GM21723 (cell line): Measurements from ENCODE around the gene SALL3.
"Not testable (repeated sequence)": the region's sequence is repeated elsewhere in the genome, so short reads cannot be mapped to it uniquely, and the experiment has no call there.

Experiments used
- ATAC-seq: cut with Tn5 transposase; IDR thresholded peaks from one replicate; pipeline ENCODE4 v1.9.1; 2021; ENCODE audit warnings: mild to moderate bottlenecking, moderate library complexity; ENCODE audit not compliant: unreplicated experiment

The SALL3 gene

DNA sequence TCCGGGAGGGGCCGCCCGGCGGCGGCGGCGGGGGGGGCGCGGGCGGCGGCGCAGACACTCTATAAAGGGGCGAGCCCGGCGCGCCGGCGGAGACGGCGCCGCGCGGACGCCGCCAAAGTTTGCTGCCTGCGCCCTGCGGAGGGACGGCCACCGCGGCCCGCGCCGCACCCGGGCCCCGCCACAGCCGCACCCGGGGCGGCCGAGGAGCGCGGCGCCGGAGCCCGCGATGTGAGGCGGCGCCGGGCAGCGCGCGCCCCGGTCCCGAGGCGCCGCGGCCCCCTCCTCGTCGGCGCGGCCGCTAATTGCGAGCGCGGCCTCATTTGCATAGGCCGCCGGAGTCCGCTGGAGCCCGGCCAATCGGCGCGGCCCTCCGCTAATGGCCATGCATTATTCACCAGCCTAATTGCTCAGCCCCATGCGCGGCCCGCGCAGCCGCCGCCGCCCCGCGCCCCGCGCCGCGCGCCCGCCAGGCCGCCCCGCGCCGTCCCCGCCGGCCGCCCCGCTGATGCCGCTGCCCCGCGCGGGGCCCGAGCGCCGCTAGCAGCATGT is at the start of gene SALL3:
Gene SALL3 (plus strand): TSS at position 89 of the 549 bp plus-strand sequence. CDS start 457 bp downstream, at position 546.
- no peak for ATAC-seq

DNA sequence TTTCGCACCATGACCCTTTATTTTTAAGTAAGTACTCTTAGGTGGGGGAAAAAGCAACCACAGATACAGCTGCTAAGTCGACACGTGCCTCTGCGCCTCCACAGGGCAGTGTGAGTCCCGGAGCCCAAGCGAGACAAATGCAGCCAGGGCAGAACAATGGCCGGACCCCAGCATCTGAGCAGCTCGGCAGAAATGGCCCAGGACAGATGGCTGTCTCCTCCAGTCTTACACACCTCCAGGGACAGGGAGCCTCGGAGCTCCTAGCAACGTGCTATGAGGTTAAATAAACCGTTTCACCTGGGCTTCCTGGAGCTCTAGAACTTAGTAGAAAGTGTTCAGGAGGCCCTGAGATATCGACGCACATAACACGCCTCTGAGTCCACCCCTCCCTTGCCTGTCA is 47.3 kb upstream of the SALL3 start:
- no peak for ATAC-seq

DNA sequence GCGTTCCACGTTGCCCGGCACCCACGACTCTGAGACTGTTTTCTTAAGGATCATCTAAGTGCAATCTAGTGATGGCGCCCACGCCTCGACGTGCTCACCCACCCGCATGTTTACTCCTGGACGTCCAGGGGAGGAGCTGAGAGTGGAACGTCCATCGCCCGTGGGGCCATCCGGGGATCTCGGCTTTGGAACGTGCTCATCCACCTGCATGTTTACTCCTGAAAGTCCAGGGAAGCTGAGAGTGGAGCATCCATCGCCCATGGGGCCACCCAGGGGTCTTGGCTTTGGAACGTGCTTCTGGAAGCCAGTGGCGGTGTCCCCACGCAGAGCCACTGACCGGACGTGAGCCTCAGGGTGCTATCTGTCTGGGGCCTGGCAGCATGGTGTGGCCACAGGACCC is 45.6 kb upstream of the SALL3 start:
- no peak for ATAC-seq

DNA sequence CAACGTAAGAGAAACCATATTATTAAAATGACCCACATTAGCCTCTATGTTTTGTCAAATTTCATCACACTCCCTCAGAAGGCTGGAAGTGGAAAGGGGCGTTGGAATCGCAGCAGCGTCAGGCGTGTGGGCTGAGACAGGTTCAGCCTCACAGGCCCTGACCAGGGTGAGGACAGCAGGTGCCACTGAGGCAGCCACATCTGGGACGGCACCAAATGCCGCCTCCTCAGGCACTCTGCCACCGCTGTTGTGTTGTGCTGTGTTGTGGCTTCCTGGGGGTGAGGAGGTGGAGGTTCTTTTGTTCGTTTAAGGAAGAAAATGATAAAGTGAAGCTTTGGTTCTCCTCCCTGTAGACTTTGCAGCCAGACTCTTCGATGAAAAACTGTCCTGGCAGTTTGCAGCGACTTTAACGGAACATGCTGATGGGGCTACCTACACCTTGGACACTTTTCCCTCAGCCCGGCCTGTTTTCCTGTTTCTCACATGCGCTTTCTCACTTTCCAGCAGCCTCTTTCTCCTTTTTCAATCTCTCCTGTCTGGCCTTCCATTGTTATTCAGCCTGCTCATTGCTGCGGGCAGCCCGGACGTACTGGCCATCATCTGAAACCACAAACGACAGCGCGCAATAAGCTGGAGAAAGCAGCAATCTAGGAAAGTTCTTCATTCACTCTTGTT is 44.9 kb upstream of the SALL3 start:
- ATAC-seq, result no peak

DNA sequence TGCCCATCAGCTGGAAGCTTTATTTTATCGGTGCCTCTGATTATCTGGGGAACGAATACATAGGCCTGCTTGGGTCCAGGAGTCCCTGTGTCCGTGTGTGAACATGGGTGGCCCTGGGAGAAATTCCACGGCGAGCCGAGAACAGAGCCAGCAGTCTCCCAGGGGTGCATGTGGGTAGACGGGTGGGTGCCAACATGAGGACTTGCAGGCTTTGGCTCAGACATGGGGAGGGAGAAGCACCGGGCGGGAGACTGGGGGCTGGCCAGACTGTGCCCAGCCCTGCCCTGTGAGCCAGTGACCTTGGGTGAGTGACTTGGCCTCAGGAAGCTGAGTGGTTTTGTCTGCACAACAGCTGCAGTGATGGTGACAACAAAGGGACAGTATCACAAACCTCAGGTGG is 44.2 kb upstream of the SALL3 start:
- ATAC-seq, result no peak

DNA sequence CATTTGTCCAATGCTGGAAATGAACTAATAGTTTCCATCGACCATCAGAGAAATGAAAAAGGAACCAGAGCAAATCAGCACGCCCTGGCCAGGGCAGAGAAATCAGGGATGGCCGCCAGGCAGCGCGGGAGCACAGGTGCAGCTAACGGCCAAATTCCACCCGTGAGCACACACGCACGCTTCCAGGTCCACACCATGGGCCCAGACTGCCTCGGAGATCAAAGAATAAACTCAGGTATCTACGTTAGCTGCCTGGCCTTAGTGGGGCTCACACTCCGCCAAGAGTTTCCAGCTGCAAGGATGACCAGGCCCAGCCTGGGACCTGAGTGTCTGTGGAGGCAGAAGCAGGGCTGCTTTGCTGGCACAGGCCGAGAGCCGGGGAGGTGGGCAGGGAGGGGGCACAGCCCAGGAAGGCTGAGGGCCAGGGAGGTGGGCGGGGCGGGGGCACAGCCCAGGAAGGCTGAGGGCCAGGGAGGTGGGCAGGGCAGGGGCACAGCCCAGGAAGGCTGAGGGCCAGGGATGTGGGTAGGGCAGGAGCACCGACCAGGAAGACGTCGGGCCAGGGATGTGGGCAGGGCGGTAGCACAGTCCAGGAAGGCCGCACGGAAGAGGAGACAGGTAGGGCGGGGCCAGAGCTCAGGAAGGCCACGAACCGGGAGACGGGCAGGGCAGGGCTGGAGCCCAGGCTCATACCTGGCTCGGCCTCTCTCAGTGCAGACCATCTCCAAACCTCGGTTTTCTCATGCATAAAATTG is 43.2 kb upstream of the SALL3 start:
- no peak for ATAC-seq

DNA sequence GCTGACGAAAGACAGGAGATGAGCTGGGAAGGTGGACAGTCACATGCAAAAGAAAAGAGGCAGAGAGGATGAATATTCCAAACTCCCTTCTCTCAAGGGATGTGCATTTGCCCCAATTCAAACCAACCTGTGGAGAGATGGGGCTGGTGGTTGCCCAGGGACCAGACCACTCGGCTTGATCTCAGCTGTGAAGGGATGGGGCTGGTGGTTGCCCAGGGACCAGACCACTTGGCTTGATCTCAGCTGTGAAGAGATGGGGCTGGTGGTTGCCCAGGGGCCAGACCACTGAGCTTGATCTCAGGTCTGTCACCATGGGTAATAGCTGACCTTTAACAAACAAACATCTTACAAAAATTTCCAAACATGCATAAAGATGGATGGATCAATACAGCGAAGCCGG is 42.5 kb upstream of the SALL3 start:
- ATAC-seq, result no peak

DNA sequence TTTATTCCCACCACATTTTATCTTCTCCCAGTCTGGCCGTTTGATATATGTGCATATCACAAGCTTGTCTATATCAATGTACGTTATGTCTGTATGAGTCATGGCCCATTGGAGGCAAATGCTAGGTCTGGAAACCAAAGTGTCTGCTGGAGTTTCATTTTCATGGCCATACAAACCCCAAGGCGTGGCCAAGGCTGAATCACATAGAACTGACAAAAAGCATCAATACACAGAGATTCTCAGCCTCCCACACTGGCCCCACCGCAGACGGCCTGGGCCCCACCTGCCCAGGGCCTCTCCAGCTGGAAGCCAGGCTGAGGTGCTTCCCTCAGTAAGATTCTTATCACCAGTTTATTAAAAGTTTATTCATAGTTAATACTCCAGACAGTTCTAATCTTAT is 40.5 kb upstream of the SALL3 start:
- no peak for ATAC-seq

DNA sequence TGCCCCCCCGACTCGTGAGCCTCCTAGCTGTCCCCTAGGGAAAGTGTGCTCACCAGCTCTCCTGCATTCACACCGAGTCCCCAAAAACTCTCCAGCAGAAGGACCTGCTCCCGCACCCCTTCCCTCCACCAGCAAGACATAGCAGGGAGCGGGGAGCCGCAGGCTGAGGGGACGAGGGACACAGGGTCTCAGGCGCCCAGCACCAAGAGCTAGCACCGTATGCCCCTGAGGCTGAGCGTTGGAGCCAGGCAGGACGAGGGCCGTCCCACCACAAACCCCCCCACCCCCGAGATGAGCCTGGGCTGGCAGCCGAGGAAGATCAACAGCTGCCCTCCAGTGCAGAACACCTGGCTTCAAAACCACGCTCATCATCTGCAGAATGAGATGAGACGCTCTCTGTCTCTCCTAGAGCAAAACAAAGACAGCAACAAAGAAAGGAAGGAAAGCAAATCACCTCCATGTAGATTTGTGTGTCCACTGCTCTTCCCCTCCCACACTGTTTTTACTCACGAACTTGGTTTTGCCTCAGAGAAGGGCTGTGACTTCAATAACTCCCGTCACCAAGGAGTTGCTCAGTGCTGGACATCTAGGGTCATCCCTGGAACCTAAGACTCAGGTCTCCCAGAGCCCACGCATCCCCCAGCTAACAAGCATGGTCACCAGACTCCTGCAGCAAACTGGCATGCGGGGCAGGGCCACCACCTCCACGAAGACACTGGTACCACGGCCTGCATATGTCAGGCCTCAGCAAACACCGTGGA is 39.7 kb upstream of the SALL3 start:
- no peak for ATAC-seq

DNA sequence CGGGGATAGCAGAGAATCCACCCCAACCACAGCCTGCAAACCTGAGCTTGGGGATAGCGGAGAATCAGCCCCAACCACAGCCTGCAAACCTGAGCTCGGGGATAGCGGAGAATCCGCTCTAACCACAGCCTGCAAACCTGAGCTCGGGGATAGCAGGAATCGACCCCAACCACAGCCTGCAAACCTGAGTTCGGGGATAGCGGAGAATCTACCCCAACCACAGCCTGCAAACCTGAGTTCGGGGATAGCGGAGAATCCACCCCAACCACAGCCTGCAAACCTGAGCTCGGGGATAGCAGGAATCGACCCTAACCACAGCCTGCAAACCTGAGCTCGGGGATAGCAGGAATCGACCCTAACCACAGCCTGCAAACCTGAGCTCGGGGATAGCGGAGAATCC is 37.4 kb upstream of the SALL3 start:
- ATAC-seq, result not testable (repeated sequence)

DNA sequence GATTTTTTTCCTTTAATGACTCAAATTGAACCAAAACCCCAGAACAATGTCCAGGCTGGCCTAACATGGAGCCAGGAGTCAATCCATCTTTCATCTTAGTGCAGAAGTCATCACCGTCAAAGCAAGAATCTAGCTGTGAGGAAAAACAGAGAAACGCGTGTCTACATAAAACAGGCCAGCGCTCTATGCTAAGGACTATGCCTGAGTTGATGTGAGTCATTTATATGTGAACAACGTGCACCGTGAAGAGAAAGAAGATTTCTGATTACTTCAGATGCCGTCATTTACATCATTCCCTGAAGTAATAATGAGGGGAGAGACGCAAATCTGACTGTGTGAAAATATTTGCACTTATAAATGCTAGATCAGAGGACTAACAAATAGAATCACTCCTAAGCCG is 34.0 kb upstream of the SALL3 start:
- ATAC-seq, result no peak

DNA sequence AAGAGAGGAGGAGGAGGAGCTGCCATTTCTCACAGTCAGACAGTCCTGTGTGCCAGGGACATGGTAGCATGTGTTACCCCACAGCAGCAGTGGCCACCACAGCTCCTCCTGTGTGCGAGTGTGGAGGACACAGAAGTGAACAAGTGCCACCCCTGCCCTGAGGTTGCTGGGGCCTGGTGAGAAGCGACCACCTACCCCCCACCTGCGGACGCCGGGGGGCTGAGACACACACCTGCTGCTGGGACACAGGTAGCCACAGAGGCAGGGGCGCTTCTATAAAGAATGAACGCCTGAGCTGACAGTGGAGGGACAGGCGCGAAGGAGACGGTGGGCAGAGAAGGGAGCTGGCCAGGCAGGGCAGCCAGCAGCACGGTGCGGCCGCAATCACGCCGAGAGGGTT is 32.3 kb upstream of the SALL3 start:
- ATAC-seq, result no peak

DNA sequence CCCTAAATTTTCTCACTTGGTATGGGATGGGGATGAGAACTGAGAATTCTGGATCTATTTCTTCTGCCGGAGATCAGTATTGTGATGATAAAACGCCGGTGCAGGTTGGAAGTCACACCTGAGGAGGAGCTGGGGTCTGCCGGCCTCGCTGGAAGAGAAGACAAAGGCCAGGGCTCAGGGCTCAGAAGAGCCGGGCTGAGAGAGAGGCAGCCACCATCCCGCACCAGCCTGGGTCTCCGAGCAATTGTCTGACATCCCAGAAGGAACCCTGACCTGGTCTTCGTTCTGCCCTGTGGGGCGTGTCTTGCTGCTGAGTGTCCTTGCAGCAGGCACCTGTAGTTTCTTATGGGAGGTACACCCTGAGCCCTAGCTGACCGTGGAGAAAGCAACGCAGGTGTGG is 31.4 kb upstream of the SALL3 start:
- no peak for ATAC-seq

DNA sequence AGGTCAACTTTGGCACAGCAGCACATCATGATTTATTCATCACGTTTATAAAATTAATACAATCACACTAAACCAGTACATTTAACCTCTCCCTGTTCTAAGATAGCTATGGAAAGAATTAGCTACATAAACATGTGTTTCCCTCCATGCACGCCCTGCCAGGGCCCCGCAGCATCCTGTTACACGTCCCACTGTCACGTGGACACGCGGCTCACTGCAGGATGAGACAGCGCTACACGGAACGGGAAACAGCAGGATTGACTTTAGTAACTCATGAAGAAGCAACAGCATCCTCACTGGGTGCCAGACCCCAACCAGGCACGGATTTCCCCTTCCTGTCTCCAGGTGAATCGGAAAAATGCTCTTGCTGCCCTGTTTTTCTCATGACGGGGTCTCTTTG is 30.9 kb upstream of the SALL3 start:
- no peak for ATAC-seq

DNA sequence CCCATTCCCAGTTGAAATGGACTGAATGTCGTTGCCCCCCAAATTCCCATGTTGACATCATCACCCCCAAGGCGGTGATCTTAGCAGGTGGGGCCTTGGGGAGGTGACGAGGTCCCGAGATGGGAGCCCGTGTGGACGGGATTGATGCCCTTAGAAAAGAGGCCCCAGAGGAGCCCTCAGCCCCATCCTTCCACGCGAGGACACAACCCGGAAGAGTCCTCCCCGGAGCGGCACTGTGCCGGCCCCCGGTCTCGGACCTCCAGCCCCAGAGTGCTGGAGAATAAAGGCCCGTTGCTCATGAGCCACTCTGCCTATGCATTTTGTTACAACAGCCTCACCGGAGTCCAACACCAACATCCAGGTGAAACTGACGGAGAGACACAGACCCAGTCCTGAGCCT is 30.4 kb upstream of the SALL3 start:
- ATAC-seq, result no peak

DNA sequence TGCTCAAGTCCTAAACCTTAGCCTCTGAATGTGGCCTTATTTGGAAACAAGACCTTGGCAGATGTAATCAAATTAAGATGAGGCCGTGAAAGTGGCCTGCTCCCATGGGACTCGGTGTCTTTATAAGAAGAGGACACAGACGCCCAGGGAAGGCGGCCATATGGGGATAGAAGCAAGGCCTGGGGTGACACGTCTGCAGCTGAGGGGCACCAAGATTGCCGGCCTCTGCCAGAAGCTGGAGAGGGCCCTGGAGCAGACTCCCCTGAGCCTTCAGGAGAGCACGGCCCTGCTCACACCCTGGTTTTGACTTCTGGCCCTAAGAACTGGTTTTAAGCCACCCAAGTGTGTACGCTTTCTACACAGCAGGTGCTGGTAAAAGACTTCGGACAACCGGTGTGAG is 29.2 kb upstream of the SALL3 start:
- no peak for ATAC-seq

DNA sequence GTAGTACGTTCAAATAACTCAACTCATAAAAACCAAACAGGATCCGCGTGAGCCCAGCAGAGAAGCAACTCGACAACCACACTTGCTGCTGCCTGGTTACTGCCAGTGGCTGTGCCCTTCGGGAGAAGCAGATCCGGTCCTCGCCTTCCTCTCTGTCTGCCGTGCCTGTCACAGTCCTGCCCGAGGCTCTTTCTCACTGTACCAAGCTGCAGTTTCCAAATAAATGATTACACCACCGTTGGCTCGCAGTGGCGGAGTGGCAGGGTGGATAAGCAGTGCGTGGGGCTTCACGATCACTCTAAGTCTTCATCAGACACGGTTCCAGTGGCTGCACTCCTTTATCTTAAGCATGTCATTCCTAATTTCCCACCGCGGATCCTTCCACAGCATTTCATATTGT is 26.1 kb upstream of the SALL3 start:
- no peak for ATAC-seq

DNA sequence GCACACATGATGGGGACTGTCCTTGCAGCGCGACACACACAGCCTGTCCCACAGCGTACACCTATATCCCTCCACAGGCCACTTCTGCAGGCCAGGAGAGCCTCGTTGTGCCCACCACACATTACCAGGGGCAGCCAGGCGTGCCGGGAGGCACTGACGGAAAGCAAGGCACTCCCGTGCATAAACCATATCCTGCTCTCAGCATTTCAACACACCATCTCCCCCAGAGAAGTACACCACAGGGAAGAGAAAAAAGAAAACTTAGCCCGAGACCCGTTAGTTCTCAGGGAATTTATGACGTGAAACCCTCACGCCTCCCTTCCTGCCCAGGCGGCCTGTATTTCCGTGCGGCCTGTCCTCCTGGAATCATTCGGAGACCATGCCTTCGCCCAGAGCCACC is 24.6 kb upstream of the SALL3 start:
- no peak for ATAC-seq

DNA sequence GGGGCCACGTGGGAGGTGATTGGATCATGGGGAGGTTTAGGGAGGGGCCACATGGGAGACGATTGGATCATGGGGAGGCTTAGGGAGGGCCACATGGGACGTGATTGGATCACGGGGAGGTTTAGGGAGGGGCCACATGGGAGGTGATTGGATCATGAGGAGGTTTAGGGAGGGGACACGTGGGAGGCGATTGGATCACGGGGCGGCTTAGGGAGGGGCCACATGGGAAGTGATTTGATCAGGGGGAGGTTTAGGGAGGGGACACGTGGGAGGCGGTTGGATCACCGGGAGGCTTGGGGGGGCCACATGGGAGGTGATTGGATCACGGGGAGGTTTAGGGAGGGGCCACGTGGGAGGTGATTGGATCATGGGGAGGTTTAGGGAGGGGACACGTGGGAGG is 22.5 kb upstream of the SALL3 start:
- ATAC-seq, result no peak

DNA sequence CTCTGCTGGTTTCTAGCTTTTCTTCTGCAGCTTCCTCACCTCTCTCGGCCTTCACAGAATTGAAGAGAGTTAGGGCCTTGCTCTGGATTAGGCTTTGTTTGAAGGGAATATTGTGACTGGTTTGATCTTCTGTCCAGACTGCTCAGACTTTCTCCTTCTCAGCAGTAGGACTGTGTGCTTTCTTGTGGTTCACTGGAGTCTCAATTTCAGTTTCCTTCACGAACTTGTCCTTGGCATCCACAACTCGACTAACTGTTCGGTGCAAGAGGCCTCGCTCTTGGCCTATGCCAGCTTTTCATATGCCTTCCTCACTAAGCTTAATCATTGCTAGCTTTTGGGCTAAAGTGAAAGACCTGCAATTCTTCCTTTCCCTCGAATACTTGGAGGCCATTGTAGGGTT is 18.9 kb upstream of the SALL3 start:
- no peak for ATAC-seq

DNA sequence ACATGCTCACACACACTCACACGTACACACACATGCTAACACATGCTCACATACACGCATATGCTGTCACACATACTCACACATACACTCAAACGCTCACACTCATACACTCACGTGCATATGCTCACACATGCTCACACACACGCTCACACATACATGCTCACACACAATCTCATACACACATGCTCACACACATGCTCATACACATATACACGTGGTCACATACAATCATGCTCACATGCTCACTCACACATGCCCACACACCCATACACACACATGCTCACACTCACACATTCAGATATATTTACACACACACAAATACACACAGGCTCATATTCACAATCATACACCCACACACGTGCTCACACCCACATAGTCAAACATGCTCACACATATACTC is 17.5 kb upstream of the SALL3 start:
- ATAC-seq, result no peak

DNA sequence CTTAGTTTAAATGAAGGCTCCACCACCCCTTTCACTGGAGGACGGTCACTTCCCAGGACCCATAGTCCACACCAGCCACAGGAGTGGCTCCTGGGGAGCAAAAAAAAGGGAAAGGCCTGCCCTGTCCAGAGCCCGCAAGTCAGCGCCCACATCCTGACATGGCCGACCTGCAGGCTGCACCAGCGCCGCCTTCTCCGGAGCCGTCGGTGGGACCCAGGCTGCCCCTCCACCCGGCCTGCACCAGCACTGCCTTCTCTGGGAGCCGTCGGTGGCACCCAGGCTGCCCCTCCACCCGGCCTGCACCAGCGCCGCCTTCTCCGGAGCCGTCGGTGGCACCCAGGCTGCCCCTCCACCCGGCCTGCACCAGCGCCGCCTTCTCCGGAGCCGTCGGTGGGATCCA is 14.9 kb upstream of the SALL3 start:
- not testable (repeated sequence) for ATAC-seq
